ENCODE data around the gene GP1BB.

GP1BB gene

GRCh38 chr22:19710769-19711106 is 12.6 kb upstream of the GP1BB start:
- TF ChIP-seq CTCF (IDR thresholded peaks at IDR 0.05; ENCODE audit: borderline replicate concordance, insufficient read depth, low read depth, low read length) = no peak
- no peak overlapping the region for H3K4me3 ChIP-seq (ENCODE audit: low read depth, low read length)

GRCh38 chr22:19713245-19713644 is 10.1 kb upstream of the GP1BB start:
- TF ChIP-seq CTCF (IDR thresholded peaks at IDR 0.05; ENCODE audit: borderline replicate concordance, insufficient read depth, low read depth, low read length) = no peak
- no peak overlapping the region for H3K4me3 ChIP-seq (ENCODE audit: low read depth, low read length)

GRCh38 chr22:19713650-19714311 is 9.6 kb upstream of the GP1BB start:
- H3K4me3 ChIP-seq (ENCODE audit: low read depth, low read length) = no peak overlapping the region
- TF ChIP-seq CTCF (IDR thresholded peaks at IDR 0.05; ENCODE audit: borderline replicate concordance, insufficient read depth, low read depth, low read length) = no peak

- H3K4me3 ChIP-seq (ENCODE audit: low read depth, low read length) = no peak within 1 kb of the TSS
- no peak for TF ChIP-seq CTCF (IDR thresholded peaks at IDR 0.05; ENCODE audit: borderline replicate concordance, insufficient read depth, low read depth, low read length)
Measured at GRCh38 chr22:19714312-19715187, 8.8 kb upstream of the GP1BB start, which contains the start of gene SEPTIN5. TSS of gene SEPTIN5 (plus strand) at chr22:19714503. CDS start at chr22:19714589, 86 bp downstream.

GRCh38 chr22:19715188-19715930 is 8.0 kb upstream of the GP1BB start:
- H3K4me3 ChIP-seq (ENCODE audit: low read depth, low read length) = no peak overlapping the region
- no peak for TF ChIP-seq CTCF (IDR thresholded peaks at IDR 0.05; ENCODE audit: borderline replicate concordance, insufficient read depth, low read depth, low read length)

GRCh38 chr22:19716041-19716828 is 7.1 kb upstream of the GP1BB start:
- no peak overlapping the region for H3K4me3 ChIP-seq (ENCODE audit: low read depth, low read length)
- TF ChIP-seq CTCF (IDR thresholded peaks at IDR 0.05; ENCODE audit: borderline replicate concordance, insufficient read depth, low read depth, low read length) = no peak
